Measurements from ENCODE around the gene UBE2Z.

The UBE2Z gene

GRCh38 chr17:48961516-48962233 lies 53.5 kb downstream of the UBE2Z start:
- no peak for DNase-seq

GRCh38 chr17:48970224-48970623 lies 62.0 kb downstream of the UBE2Z start:
- DNase-seq = peak; percentile 88 to 92

- DNase-seq = no peak
These were observed 62.9 kb downstream of the UBE2Z start for GRCh38 chr17:48970865-48971687.

- no peak for DNase-seq
These were observed 64.5 kb downstream of the UBE2Z start for GRCh38 chr17:48972749-48973097.

- DNase-seq = peak; percentile 71 to 87
These were observed 65.6 kb downstream of the UBE2Z start for GRCh38 chr17:48973806-48974205.
